Measurements from ENCODE around the gene EPS8. TPM values are rescaled to one million over a fixed set of nuclear protein-coding genes. Genes with fewer than 3 reads are reported as not detected.

The EPS8 gene
- total and polyA plus RNA-seq, 12 donors = 11.4 to 76.8 (median 26.7) TPM

- no peak overlapping the region for H3K4me3 ChIP-seq
- no peak for TF ChIP-seq POLR2A (IDR thresholded peaks at IDR 0.05)
- TF ChIP-seq CTCF (IDR thresholded peaks at IDR 0.05) = no peak
- H3K36me3 ChIP-seq (replicated peaks in 1 of 2) = no peaks in the 10 kb centered on the region
- H3K27me3 ChIP-seq = no peaks in the 10 kb centered on the region
- H3K4me1 ChIP-seq (replicated peaks in 1 of 2) = peaks cover 3 to 4% of the 10 kb centered on the region in 2 donors
- intact Hi-C loops (cut with DNase I) = no loop called here
- H3K9me3 ChIP-seq (replicated peaks in 1 of 3) = no peaks in the 10 kb centered on the region
- H3K27ac ChIP-seq = peak overlapping the region in 2 of 5 donors; percentile 56 to 66
- 74 to 82% (median 79%) methylated on average over 8 of the region's 8 CpGs for WGBS, 4 donors
- no peak for DNase-seq
Observed at GRCh38 chr12:15699886-15700285, 89.3 kb downstream of the EPS8 start.

GRCh38 chr12:15698377-15698871 is 90.8 kb downstream of the EPS8 start:
- no peaks in the 10 kb centered on the region for H3K9me3 ChIP-seq (replicated peaks in 1 of 3)
- H3K36me3 ChIP-seq (replicated peaks in 1 of 2) = no peaks in the 10 kb centered on the region
- peaks cover 3 to 4% of the 10 kb centered on the region in 2 donors for H3K4me1 ChIP-seq (replicated peaks in 1 of 2)
- no peak for DNase-seq
- no peak overlapping the region for H3K4me3 ChIP-seq
- TF ChIP-seq POLR2A (IDR thresholded peaks at IDR 0.05) (no peak), CTCF (IDR thresholded peaks at IDR 0.05) (no peak)
- intact Hi-C loops (cut with DNase I) = no loop called here
- 64 to 77% (median 70%) methylated on average over 3 of the region's 3 CpGs for WGBS, 4 donors
- H3K27ac ChIP-seq = peak overlapping the region in 3 of 5 donors; percentile 54 to 61 (median 56)
- H3K27me3 ChIP-seq = no peaks in the 10 kb centered on the region

- H3K36me3 ChIP-seq (replicated peaks in 1 of 2) = no peaks in the 10 kb centered on the region
- H3K4me1 ChIP-seq (replicated peaks in 1 of 2) = peaks cover 3 to 4% of the 10 kb centered on the region in 2 donors
- no peak overlapping the region for H3K4me3 ChIP-seq
- H3K9me3 ChIP-seq (replicated peaks in 1 of 3) = no peaks in the 10 kb centered on the region
- H3K27me3 ChIP-seq = no peaks in the 10 kb centered on the region
- no peak for DNase-seq
- H3K27ac ChIP-seq = peak overlapping the region in 2 of 5 donors; percentile 45 to 56
- intact Hi-C loops (cut with DNase I) = no loop called here
- no peak for TF ChIP-seq CTCF (IDR thresholded peaks at IDR 0.05)
- TF ChIP-seq POLR2A (IDR thresholded peaks at IDR 0.05) = no peak
- WGBS, 4 donors = 66 to 84% (median 76%) methylated on average over 2 of the region's 2 CpGs
Observed at GRCh38 chr12:15697201-15697600, 92.0 kb downstream of the EPS8 start.

GRCh38 chr12:15693228-15693911 is 95.8 kb downstream of the EPS8 start:
- peak overlapping the region in 2 of 5 donors; percentile 17 to 35 for H3K27ac ChIP-seq
- DNase-seq = no peak
- H3K27me3 ChIP-seq = no peaks in the 10 kb centered on the region
- peaks cover under 1 to 16% of the 10 kb centered on the region in 2 donors for H3K4me1 ChIP-seq (replicated peaks in 1 of 2)
- no peak overlapping the region for H3K4me3 ChIP-seq
- intact Hi-C loops (cut with DNase I) = no loop called here
- H3K36me3 ChIP-seq (replicated peaks in 1 of 2) = no peaks in the 10 kb centered on the region
- H3K9me3 ChIP-seq (replicated peaks in 1 of 3) = no peaks in the 10 kb centered on the region
- WGBS, 4 donors = 69 to 86% (median 79%) methylated on average over 2 of the region's 2 CpGs
- no peak for TF ChIP-seq POLR2A (IDR thresholded peaks at IDR 0.05)
- TF ChIP-seq CTCF (IDR thresholded peaks at IDR 0.05) = no peak

All from adrenal gland (tissue), 12 donors.